ENCODE measurements around the gene ID3.
"Not testable (repeated sequence)": the region's sequence is repeated elsewhere in the genome, so short reads cannot be mapped to it uniquely, and the experiment has no call there.

ID3 gene

DNA sequence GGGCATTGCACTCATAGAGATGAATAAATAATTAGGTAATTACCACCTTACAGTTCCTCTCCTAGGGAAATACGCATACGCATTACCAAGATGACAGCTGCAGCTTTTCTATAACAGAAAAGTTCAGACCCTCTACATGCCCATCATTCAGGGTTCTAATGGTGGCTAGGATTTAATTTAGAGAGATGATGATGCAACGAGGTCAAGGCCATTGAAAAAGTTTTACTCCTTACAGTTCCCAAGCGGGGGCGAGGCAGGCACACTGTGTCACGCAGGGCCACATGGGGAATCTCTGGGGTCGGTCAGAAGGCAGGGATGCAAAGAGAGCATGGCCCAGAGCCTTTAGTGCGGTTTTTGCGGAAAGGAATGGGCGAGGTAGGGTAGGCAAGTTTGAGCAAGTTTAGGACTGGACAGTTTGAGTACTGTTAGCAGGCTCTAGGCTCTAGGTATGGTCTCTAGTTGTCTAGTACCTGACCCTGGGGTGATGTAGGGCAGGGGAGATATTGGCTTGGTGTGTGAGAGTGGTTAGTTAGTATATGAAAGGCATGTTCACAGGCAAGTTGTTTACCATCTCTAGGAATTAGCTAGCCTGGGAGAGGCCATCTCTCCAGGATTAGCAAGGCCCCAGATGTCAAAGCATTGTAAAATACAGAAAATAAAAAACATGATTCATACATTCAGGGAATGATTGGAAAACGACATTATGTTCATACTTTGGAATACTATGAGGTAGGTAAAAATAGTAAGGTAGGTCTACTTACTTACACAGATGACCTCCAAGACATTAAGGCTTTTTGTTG, 29.6 kb upstream of the ID3 start:
- DNase-seq (ENCODE audit: low read depth) = no peak

GRCh38 chr1:23585321-23586022, 26.2 kb upstream of the ID3 start:
- DNase-seq (ENCODE audit: low read depth) = no peak

DNA sequence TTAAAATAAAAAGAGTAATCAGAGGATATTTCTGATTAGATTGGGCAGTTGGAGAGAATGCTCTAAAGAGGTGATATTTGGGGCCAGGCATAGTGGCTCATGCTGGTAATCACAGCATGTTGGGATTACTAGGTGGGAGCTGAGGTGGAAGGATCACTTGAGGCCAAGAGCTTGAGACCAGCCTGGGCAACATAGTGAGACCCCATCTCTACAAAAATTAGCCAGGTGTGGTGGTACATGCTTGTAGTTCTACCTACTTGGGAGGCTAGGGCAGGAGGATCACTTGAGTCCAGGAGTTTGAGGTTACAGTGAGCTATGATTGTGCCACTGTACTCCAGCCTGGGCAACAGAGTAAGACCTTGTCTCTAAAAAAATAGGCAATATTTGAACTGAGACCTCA, 24.4 kb upstream of the ID3 start:
- not testable (repeated sequence) for DNase-seq (ENCODE audit: low read depth)

GRCh38 chr1:23582820-23583219, 23.5 kb upstream of the ID3 start:
- no peak for DNase-seq (ENCODE audit: low read depth)

DNA sequence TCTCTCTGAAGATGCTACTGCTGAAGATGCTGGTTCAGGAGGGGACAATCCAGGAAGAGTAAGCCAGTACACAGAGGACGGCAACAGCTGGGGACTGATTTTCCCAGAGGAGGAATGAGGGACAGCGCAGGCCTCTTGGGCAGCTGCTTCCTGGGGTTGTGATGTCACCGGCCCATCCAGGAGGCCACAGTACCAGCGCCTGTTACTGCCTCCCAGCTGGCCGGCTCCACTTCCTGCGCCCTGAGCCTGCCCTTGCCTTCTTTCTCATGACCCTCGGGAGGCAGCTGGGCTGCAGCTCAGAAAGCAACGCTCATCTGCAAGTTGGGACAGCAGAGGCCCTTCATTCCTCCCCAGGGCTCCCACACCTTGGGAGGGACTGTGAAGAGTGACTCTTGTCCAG, 21.9 kb upstream of the ID3 start:
- no peak for DNase-seq (ENCODE audit: low read depth)

- DNase-seq (ENCODE audit: low read depth) = no peak
Measured at GRCh38 chr1:23578997-23579363, 19.7 kb upstream of the ID3 start.

DNA sequence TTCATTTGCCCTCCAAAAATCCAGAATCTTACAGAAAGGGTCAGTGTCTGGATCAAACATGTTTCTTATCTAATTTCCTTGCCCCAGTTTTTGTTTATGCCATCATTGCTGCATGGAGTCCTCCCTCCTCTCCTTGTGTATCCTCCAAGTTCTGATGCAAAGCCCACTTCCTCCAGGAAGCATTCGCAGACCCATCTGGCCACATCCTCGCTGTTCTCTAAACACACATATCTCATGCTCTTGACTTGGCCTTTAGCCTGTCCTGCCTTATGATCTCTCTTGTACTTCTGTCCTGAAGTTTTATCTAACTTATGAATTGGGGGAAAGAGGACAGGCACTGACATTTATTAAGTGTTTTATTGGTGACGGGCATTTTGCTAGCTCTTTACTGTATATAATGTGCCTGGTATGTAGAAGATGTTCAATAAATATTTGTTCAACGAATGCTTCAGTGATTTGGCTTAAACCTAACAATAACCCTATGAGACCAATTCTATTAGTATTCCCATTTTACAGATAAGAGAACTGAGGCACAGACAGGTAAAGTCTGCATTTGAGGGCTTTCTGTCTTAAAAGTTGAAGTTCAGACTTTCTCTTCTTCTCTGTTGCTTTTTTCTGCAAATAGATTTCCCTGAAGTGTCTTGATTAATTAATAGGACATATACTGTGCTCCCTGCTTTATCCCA, 19.2 kb upstream of the ID3 start:
- DNase-seq (ENCODE audit: low read depth) = no peak

DNA sequence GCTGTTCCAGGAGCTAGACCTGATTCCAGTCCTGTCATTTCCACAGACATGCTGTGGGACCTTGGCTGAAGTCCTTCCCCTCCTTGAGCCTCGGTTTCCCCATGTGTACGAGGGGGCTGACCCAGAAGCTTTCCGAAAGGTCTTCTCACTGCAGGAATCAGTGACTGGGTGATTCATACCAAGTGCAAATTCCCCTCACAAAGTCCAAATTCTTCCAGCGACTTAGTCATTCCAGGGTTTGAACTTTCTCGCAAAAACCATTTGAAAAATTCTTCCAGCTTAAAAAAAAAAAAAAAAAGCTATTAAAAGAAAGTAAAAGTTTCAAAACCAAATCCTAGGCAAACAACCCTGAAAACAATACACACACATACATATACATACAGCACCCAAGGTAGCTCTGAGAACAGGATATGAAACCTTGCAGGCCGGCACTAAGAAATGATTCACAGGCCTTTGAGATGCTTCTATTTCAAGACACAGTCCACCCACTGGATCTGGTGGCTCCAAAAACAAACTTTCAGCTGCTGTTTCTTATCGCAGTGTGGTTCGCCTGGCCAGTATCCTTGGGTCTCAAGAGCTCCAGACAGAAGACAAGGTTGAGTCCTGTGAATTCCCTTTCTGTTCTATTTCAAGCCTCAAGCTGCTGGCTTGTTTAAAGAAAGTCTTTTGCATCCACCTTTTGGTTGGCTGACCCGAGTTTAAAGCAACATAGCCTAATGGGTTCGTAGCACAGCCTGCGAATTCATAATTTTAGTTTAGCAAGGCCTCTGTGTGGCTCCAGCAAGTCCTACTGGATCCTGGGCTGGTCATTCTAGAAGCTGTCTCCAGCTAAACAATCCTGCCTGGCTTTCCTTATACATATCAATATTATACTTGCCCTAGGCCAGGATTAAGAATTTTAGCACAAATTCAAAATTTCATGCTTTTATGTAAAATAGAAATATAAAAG, 18.0 kb upstream of the ID3 start:
- DNase-seq (ENCODE audit: low read depth) = no peak

GRCh38 chr1:23576338-23577055, 17.2 kb upstream of the ID3 start:
- DNase-seq (ENCODE audit: low read depth) = no peak

DNA sequence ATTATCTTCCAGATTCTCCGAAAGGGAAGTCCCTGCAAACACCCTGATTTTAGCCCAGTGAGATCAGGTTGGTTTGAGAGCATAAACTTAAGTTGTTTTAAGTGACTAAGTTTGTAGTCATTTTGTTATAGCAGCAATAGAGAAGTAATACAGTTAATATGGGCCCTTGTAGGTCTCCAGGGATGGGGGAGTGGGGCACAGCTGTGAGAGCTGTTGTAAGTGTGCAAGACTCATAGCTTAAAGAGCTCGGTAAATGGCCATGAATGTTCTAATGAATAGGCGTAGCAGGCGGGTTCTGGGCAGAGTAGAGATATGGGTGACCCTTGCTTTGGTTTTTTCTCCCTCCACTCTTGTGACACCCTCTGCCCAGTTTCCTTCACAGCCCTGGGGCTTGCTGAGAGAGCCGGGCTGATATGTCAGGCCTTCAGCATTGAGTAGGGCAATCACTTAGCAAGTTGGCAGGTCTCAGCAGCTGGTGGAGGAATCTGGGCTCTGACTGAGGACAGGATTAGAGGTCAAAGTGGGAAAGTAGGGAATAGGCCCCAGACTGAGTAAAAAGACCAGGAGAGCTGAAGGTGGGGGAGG, 16.0 kb upstream of the ID3 start:
- no peak for DNase-seq (ENCODE audit: low read depth)

GRCh38 chr1:23574265-23574754, 15.0 kb upstream of the ID3 start:
- no peak for DNase-seq (ENCODE audit: low read depth)

DNA sequence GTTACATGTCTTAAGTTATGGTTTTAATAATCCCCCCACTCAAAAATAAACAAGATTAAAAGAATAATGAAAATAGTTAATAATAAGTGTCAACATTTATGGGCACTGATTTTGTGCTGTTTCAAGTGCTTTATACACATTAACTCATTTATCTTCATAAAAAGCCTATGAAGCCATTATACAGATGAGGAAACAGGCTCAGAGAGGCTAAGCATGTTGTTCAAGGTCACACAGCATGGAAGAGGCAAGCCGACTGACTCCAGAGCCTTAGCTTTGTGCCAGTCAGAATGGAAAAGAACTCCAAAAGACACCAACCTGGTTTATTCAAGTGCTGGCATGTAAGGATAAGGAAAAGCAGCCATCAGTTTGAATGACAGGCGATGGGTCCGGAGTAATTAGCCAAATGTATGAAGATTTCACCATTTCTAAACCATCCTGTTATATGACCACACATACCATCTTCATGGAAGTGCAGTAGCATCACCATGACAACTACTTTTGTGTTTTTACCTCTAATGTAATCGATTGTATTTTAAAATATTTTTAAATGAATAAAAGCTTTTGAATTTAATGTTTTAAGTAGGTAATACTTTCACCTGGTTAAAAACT, 14.4 kb upstream of the ID3 start:
- DNase-seq (ENCODE audit: low read depth) = no peak

DNA sequence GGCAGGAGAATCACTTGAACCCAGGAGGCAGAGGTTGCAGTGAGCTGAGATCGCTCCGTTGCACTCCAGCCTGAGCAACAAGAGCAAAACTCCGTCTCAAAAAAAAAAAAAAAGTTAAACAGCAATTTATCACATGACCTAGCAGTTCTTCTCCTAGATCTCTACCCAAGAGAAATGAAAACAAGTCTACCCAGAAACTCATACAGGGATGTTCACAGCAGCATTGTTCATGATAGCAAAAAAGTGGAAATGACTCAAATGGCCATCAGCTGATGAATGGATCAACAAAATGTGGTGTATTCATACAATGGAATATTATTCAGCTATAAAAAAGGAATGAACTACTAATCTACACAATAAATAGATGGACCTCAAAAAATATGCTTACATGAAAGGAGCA, 12.2 kb upstream of the ID3 start:
- no peak for DNase-seq (ENCODE audit: low read depth)

DNA sequence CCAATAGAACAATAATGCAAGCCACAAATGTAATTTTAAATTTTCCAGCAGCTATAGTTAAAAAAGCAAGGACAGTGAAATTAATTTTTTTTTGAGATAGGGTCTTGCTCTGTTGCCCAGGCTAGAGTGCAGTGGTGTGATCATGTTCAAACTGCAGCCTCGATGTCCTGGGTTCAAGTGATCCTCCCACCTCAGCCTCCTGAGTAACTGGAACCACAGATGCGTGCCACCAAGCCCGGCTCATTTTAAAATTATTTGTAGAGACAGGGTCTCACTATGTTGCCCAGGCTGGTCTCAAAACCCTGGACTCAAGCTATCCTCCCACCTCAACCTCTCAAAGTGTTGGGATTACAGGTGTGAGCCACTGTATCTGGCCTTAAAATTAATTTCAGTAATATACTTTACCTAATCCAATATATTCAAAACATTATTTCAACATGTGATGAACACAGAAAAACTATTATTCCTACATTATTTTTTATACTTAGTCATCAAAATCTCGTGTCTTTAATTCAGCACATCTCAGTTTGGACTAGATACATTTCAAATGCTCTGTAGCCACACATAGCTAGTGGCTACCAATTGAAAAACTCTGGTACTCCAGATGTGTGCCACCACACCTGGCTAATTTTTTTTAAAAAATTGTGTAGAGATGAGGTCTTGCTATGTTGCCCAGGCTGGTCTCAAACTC, 10.8 kb upstream of the ID3 start:
- DNase-seq (ENCODE audit: low read depth) = no peak

- DNase-seq (ENCODE audit: low read depth) = no peak
Measured at GRCh38 chr1:23568608-23569383, 9.5 kb upstream of the ID3 start.

- no peak for DNase-seq (ENCODE audit: low read depth)
Measured at GRCh38 chr1:23567996-23568607, 8.8 kb upstream of the ID3 start.

GRCh38 chr1:23567629-23567995, 8.3 kb upstream of the ID3 start:
- DNase-seq (ENCODE audit: low read depth) = no peak

- no peak for DNase-seq (ENCODE audit: low read depth)
Measured at GRCh38 chr1:23566304-23566703, 7.0 kb upstream of the ID3 start.

DNA sequence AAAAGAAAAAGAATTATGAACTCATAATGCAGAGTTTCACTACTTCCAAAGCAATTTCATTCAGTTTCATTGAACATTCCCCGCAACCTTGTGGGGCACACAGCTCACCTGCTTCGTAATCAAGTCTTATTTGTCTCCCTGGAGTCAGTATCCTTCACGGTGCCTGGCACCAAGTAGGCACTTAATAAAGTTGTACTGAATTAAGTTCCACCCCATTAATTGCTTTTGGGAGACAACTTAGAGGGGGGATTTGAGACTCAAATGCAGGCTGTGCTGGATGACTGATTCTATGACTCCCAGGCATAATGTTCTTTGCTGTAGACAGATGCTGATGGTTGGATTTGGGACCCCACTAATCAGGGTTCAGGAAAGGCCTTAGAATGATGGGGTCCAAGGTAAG, 6.5 kb upstream of the ID3 start:
- DNase-seq (ENCODE audit: low read depth) = no peak
